OCI-M1 (cell line): Measurements from ENCODE around the gene LAMA3.

Experiments used
- DNase-seq: peaks from one replicate; lab custom pipeline; 2025; lab: John Stamatoyannopoulos, UW

Gene LAMA3

DNA sequence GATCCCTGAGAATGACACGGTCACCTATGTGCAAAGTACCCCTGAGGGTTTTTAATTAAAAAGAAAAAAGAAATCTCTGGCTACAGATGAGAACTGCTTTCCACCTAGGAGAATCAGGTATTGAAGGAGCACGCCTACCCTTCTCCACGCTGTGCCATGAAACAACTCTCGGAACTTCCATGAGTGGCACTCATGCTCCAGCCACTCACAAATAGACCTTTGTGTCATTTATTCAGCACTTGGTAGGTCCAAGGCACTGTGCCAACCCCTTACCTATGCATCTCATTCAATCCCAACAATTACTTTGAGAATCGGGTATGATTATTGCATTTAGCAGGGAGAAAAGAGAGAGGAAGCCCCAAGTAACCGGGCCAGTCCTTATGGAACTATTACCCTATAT is 280.4 kb downstream of the LAMA3 start:
- no peak for DNase-seq

DNA sequence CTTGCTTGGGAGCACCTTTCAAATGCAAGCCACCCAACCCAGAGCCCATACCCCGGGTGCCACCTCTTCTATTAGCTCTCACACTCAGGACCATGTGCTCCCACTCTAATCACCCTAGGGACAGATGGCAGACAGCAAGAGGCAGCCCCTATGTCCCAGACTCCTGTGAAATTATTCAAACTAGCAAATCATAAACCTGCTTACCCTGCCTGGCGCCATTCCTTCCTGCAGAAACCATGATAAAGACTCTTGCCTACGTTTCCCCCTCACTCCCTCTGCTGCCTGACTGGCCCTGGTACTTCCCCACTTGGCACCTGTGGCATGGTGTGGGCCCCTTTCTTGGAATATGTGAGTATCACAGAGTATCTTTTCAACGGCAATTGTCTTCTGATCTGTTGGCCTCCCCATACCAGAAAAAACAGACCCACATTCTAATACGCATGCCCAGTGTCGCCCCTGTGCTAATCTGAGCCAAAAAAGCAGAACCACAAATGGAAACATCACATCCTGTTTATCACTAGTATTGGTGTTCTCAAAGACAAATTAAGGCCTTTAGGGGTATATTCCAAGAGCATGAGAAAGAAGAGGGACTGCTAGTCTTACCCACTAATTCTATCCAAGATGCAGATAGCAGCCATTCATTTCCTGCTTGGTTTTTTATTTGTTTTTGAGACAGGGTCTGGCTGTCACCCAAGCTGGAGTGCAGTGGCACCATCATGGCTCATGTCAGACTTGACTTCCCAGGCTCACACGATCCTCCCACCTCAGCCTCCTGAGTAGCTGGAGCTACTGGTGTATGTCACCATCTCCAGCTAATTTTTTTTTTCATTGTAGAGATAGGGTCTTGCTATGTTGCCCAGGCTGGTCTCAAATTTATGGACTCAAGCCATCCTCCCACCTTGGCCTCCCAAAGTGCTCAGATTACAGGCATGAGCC is 281.2 kb downstream of the LAMA3 start:
- DNase-seq = no peak

DNA sequence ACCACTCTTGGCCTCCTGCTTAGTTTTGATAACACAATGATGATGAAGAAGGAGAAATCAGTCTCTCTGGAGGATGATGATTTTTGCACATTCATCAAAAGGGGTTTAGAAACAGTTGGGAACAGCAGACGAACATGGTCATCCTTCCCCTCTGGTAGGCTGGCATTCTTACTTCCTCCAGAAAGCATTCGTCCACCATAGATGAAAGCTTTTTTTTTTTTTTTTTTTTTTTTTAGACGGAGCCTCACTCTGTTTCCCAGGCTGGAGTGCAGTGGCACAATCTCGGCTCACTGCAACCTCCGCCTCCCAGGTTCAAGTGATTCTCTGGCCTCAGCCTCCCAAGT is 281.8 kb downstream of the LAMA3 start:
- DNase-seq = no peak

DNA sequence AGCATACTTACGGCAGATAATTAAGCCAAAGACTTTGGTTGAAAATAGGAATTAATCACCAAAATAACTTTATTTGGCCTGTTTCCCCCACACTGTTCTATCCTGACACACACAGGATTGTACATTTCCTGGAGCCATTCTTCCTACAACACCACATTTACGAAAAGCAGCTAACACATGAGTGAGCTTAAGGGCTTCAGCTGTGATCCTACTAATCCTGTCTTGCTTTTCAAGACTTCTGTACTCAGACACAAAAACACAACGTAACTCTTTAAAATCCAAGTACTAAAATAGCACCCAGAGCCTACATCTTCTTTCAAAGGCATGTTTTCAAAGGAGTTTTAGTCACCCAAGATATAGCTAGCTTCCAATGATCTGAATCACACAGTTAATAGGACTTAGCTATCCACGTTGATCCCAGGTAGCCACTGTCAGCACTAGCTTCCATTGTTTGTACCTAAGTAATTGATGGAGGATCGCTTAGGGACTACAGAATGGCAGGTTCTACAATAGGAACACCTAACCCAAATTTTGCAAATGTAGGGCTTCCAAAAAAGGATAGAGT is 282.5 kb downstream of the LAMA3 start:
- no peak for DNase-seq

DNA sequence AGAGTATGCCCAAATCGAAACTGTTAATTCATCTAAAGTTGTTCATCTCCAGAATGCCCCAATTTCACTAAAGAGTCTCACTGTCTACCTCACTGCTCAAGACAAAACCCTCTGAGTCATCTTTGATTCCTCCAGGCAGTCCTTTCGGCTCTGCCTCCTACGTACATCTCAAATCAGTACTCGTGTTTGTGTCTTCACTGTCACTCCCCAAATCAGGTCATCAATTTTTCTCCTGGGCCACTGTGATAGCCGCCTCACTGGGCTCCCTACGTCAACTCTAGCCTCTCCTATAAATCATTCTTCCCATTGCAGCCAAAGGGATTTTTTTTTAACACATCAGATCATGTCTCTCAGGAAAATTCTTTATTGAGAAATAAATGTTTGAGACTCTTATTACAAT is 283.2 kb downstream of the LAMA3 start:
- no peak for DNase-seq

DNA sequence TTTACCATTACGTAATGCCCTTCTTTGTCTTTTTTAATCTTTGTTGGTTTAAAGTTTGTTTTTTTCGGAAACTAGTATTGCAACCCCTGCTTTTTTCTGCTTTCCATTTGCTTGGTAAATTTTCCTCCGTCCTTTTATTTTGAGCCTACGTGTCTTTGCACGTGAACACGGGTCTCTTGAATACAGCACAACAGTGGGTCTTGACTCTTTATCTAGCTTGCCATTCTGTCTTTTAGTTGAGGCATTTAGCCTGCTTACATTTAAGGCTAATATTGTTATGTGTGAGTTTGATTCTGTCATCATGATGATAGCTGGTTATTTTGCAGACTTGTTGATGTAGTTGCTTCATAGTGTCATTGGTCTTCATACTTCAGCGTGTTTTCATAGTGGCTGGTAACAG is 287.9 kb downstream of the LAMA3 start:
- DNase-seq = no peak

DNA sequence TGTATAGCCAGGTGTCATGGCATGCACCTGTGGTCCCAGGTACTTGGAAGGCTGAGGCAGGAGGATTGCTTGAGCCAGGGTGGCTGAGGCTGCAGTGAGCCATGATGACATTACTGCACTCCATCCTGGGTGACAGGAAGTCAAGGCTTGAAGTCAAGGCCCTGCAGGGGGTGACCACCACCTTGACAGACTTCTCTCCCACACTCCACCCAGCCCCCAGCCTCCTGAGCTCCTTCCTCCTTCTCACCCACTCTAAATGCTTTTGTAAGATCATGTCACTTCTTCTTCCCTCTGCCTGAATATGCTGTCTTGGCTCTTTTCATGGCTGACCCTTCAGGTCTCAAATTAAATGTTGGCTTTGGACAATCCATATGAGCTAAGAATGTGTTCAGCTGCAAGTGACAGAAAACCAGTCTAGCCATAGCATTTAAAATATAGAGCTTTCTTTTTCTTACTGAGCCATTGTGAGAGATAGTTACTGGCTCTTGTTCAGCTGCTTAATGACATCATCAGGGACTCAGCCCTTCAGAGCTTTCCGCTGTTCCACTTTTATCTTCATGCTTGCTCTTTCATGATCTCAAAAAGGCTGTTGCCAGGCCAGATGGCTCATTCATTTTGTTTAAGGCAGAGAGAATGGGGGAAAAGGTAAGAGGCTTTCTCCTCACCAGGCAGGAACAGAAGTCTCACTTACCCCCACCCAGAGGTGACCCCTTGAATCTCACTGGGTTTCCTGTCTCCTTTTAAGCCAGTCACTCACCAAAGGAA is 288.6 kb downstream of the LAMA3 start:
- no peak for DNase-seq

DNA sequence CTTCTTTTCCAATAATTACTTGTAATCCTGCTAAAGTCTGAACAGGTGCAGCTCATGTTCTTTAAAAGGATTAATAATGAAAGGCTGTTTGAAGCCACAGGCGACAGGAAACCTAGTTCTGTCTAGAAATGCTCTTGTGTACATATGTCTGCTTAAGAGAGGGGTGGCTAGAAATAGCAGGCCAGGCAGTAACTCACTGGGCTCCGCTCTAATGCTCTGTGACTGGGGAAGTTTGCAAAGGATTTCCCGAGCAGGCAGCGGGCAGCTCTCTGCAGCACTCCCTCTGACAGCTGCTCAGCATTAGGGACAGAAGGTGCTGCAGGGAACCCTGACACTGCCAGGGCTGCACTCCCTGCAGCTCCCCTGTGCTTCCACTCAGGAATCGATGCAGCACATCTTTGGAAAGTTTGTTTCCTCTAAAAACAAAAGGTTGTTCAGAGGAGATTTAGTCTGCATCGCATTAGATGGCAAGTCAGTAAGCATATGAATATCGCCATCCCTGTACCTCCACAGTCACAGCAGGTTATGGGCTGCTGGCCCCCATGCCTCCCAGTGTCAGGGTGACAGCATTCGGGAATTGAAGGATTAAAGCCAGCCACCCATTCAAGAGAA is 292.2 kb downstream of the LAMA3 start:
- no peak for DNase-seq

- DNase-seq = no peak
These were observed 293.2 kb downstream of the LAMA3 start for GRCh38 chr18:23982155-23983079.

- no peak for DNase-seq
These were observed 293.9 kb downstream of the LAMA3 start for GRCh38 chr18:23983112-23983511.

DNA sequence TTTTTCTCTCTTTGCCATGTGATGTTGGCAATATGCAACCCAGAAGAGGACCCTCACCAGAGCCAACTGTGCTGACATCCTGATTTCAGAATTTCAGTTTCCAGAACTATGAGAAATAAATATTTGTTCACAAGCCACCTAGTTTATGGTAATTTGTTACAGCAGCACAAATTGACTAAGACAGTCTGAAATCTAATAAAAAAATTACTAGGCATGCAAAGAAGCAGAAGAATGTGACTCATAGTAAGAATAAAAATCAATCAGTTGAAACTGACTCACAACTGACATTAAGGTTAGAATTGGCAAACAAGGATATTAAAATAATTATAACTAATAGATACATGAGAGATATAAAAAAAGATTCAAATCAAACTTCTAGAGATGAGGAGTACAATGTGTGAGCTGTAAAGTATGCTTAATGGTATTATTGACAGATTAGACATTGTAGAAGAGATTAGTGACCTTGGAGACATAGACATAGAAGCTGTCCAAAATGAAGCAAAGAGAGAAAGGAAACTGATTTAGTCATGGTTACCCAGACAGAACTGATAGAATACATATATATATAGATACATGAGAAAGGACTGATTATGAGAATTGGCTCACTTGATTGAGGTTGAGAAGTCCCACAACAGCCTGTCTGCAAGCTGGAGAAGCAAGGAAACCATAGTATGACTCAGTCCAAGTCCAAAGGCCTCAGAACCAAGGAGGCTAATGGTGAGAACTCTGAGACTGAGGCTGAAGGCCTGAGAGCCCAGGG is 297.5 kb downstream of the LAMA3 start:
- no peak for DNase-seq

DNA sequence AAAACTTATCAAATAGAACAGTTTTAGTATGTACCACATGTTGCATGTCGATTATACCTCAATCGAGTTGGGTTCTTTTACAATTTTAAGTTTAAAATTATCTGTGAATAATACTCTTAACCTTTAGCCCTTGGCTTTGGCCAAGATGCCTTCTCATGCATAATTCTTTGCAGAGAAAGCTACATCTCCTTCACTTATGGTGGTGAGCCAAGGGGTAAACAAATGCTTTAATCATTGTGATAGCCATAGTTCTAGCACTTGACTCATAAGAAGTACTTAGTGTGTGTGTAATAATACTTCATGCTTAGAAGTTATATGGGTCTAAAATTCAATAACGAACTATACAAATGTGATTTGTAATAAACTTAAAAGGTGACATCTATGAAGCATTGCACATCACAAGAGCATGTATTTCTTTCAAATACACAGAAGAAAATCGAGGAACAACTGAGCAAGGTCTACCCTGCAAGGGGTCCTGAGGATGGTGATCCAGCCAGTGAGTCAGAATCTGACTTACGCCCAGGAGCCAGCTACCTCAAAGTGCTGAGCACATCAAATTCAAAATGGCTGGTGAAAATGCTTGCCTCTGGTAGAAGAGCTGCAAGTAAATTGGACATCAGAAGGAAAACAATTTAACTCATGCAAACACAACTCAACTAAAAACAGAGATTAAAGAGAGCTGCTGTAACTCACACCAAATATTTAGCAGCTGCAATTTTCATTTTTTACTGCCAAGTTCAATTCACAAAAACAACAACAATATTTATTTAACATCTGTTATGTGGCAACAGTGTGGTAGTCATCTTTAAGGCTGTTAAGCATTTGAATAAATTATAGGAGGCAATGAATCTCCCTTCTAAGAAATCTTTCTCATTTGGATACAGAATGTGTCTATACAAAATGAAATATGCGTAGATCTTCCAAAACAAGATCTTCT is 301.5 kb downstream of the LAMA3 start:
- DNase-seq = no peak

DNA sequence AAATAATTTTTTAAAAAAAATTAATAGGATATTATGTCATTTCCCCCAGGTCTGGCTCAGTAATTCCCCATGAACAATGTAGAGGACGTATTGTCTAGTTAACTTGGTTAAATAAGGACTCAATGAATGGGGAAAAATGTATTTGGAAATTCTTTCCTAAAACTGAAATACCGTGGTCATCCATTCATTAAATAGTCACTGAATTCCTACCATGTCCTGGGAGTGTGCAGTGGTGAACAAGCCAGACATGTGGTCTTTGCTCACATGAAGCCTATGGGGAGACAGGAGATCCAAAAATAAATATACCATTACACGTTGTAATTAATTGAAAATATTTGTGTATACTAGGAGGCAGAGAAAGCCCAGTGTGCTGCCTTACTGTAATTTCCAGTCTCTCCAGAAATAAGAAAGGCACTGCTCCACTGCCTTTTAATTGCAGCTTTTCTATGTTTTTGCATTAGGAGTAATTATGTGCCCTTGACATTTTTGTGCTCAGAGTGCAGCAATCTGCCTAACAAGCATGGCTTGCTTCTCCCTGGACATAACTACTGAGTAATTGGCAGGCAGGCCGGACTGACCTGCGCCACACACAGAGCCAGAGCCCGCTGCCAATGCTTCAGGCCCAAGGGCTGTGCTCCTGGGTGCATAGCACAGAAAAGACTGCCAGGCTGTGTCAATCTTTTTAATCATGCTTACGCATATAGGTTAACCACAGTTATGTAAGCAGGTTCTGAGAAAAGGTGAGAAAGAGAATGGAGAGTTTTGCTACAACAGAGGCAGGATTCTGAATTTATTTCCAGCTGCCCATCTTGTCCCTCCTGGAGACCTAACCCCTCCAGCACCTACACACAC is 303.1 kb downstream of the LAMA3 start:
- DNase-seq = no peak

- DNase-seq = no peak
These were observed 303.7 kb downstream of the LAMA3 start for GRCh38 chr18:23992941-23993280.

DNA sequence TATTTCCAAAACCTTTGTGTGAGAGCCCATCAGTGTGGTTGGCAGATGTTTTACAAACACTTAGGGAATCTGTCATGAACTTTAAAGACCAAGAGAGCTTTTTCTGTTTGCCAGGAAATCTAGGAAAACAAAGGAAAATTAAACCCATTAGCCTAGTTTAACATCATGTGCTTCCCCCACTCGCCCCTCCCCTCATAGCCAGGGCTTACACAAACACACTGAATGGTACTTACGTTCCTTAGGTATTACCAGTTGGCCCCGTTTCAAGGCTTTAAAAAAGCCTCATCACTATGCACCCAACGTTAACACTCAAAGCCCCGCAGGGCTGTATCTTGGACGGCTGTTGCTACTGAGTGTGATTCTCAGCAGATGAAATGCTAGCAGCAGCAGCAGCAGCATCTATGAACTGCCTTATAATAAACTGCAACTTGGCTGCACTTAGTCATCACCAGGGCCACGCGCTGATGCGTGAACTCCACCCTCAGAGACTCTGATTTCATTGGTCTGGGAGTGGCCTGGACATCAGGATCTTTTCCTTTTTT is 305.2 kb downstream of the LAMA3 start:
- DNase-seq = no peak

GRCh38 chr18:23995180-23995579 is 305.9 kb downstream of the LAMA3 start:
- no peak for DNase-seq

DNA sequence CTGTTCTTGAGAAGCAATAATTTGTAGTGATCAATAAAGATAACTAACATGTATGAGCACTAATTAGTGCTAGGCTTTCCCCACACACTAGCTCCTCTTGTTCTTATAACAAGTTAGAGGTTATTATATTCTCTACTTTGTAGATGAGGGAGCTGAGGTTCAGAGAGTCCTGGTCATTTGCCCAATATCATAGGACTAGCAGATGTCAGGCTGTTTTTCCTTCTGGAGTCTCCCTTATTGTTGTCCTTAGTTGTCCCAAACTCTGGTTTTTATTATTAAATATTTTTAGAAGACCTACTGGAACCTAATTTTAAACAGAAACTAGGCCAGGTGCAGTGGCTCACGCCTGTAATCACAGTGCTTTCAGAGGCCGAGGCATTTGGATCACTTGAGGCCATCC is 308.8 kb downstream of the LAMA3 start:
- DNase-seq = no peak

GRCh38 chr18:23998820-23999219 is 309.6 kb downstream of the LAMA3 start:
- no peak for DNase-seq
